Measurements from ENCODE around the gene ARFRP1. TPM values are rescaled to one million over a fixed set of nuclear protein-coding genes. Genes with fewer than 3 reads are reported as not detected.

Gene ARFRP1
- total and polyA plus RNA-seq, 2 of the 13 experiments (the other 11 are each of a cell fraction or from before 2014, with no cell fraction given): 32.0 to 51.1 TPM

- TF ChIP-seq, protein P1, sequence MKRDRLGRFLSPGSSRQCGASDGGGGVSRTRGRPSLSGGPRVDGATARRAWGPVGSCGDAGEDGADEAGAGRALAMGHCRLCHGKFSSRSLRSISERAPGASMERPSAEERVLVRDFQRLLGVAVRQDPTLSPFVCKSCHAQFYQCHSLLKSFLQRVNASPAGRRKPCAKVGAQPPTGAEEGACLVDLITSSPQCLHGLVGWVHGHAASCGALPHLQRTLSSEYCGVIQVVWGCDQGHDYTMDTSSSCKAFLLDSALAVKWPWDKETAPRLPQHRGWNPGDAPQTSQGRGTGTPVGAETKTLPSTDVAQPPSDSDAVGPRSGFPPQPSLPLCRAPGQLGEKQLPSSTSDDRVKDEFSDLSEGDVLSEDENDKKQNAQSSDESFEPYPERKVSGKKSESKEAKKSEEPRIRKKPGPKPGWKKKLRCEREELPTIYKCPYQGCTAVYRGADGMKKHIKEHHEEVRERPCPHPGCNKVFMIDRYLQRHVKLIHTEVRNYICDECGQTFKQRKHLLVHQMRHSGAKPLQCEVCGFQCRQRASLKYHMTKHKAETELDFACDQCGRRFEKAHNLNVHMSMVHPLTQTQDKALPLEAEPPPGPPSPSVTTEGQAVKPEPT (CRISPR knock-in tag; IDR thresholded peaks at IDR 0.05; ENCODE audit: low read depth): no peak
- no peak for TF ChIP-seq SNRNP70 (IDR thresholded peaks at IDR 0.05; ENCODE audit: low read depth, low read length)
- TF ChIP-seq, protein P2, sequence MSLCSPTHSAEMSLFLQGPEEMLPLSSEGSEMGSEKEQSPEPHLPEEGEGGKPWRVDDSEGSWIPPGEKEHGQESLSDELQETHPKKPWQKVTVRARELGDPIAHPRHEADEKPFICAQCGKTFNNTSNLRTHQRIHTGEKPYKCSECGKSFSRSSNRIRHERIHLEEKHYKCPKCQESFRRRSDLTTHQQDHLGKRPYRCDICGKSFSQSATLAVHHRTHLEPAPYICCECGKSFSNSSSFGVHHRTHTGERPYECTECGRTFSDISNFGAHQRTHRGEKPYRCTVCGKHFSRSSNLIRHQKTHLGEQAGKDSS (CRISPR knock-in tag; IDR thresholded peaks at IDR 0.05; ENCODE audit: borderline replicate concordance, low read depth): no peak
- TF ChIP-seq GPN1 (CRISPR knock-in tag; IDR thresholded peaks at IDR 0.05; ENCODE audit: borderline replicate concordance): no peak
Measured at GRCh38 chr20:63705232-63706026, 2.3 kb downstream of the ARFRP1 start (continued).

- FAIRE-seq: no peak
- intact Hi-C loops (cut with micrococcal nuclease; ENCODE audit: unreplicated experiment): no loop called here
- TF ChIP-seq ZNF670 (CRISPR knock-in tag; IDR thresholded peaks at IDR 0.05; ENCODE audit: borderline replicate concordance): no peak
- TF ChIP-seq SNAPC4 (CRISPR knock-in tag; IDR thresholded peaks at IDR 0.05): no peak
- peak; percentile 65 for TF ChIP-seq RBFOX2 (IDR thresholded peaks at IDR 0.05; ENCODE audit: low read depth, low read length)
- TF ChIP-seq FOXO1 (CRISPR knock-in tag; IDR thresholded peaks at IDR 0.05): no peak
- TF ChIP-seq KAT2B (IDR thresholded peaks at IDR 0.05; ENCODE audit: borderline replicate concordance, low read depth, low read length): no peak
- no peak for TF ChIP-seq KMT2A (CRISPR knock-in tag; IDR thresholded peaks at IDR 0.05)
Measured at GRCh38 chr20:63704749-63705117, 3.0 kb downstream of the ARFRP1 start.

More at GRCh38 chr20:63704749-63705117, 3.0 kb downstream of the ARFRP1 start:
- Histone ChIP-seq H3K4me1 (ENCODE audit: insufficient read depth, low read length) (peaks cover 22% of the 10 kb centered on the region), H3K4me2 (ENCODE audit: low read depth, low read length) (no peak overlapping the region), H4K20me1 (ENCODE audit: insufficient read depth, low read length) (peaks cover 10% of the 10 kb centered on the region; the same call in 1 of the 2 replicates), H3K9me3 (ENCODE audit: low read length) (no peaks in the 10 kb centered on the region), H3K9ac (ENCODE audit: insufficient read depth, low read depth, low read length) (no peak overlapping the region), H3K27ac (ENCODE audit: extremely low read length, insufficient read depth, low read length) (no peak overlapping the region), H3K36me3 (replicated peaks in 1 of 2; ENCODE audit: control insufficient read depth in 1 of 2, insufficient read depth in 2 of 2, low read length in 2 of 2) (peaks cover 20 to 38% of the 10 kb centered on the region in 2 experiments), H3K4me3 (replicated peaks in 1 of 3; ENCODE audit: insufficient read depth in 1 of 3, low read depth in 2 of 3, low read length in 3 of 3) (no peak overlapping the region), H3K79me2 (ENCODE audit: insufficient read depth, low read length) (peaks cover 38% of the 10 kb centered on the region), H2AFZ (ENCODE audit: low read length) (no peak overlapping the region), H3K27me3 (ENCODE audit: control insufficient read depth in 1 of 2, insufficient read depth in 2 of 2, low read length in 2 of 2) (no peaks in the 10 kb centered on the region; a peak in 1 of 5 replicates)
- 77% methylated on average over 6 of the region's 6 CpGs for WGBS (ENCODE audit: low lambda C conversion rate)
- BruUV-seq (replicated peaks): no TSS peak
- ChIA-PET POLR2A (interaction anchor here (1.5 to 12.4 kb wide), 2 partner anchors 31 to 40 kb away, joined by 5 to 190 read pairs; partner anchors contain the start of genes LIME1 and SLC2A4RG), CTCF (ENCODE audit: low intra/inter-chr PET ratio, low total read pairs) (no interaction called here)
- in situ Hi-C loops (cut with HindIII; ENCODE audit: extremely low pct_ligation_motif_present, low pct_unique_long_range_greater_than_20kb): loop anchor here (5.0 to 10.0 kb wide), 3 partner anchors 38 to 153 kb away; no protein-coding TSS in a partner anchor
- no peak for ATAC-seq
- DNase-seq (ENCODE audit: low spot score): no peak
